Transverse colon (tissue), 3 donors: ENCODE results near the gene RASGRP2.

Source experiments
- POLR2A ChIP-seq: fragments of 450-650 bp; IDR thresholded peaks from one replicate; pipeline ENCODE4 v1.6.1; 2016; ENCODE audit warnings: antibody characterized with exemption, mild to moderate bottlenecking, moderate library complexity
- TF ChIP-seq, protein P1 (sequence below), 5 experiments: fragments of 200-600 bp in 3 of 5; fragments of 450-650 bp in 2 of 5; sonication (generic) in 3 of 5; IDR thresholded peaks; 1 replicate in 2 of 5; 2 replicates in 3 of 5; pipeline ENCODE4 v1.5.1; 2016 to 2017; ENCODE audit warnings: antibody characterized with exemption in 5 of 5, inconsistent platforms in 3 of 5, mild to moderate bottlenecking in 2 of 5, moderate library complexity in 1 of 5

DNA sequence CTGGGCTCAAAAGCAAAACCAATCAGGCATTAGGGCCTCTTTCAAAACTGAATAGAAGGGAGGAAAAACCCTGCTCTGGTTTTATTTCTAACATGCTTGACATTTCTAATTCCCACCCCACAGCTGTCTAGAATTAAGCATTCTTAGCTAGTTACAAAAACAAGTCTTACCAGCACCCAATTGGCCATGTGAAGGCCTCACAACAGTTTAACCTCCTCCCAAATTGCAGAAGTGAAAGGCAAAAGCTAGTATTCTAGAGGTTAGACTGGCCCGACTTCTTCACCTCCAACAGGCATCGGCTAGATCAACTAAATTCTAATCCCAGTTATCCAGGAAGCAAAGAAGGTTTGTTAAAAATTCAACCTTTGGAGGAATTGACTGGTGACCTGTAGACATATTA is 27.9 kb upstream of the RASGRP2 start:
- TF ChIP-seq, protein P1, sequence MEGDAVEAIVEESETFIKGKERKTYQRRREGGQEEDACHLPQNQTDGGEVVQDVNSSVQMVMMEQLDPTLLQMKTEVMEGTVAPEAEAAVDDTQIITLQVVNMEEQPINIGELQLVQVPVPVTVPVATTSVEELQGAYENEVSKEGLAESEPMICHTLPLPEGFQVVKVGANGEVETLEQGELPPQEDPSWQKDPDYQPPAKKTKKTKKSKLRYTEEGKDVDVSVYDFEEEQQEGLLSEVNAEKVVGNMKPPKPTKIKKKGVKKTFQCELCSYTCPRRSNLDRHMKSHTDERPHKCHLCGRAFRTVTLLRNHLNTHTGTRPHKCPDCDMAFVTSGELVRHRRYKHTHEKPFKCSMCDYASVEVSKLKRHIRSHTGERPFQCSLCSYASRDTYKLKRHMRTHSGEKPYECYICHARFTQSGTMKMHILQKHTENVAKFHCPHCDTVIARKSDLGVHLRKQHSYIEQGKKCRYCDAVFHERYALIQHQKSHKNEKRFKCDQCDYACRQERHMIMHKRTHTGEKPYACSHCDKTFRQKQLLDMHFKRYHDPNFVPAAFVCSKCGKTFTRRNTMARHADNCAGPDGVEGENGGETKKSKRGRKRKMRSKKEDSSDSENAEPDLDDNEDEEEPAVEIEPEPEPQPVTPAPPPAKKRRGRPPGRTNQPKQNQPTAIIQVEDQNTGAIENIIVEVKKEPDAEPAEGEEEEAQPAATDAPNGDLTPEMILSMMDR (IDR thresholded peaks at IDR 0.05) = no peak
- TF ChIP-seq POLR2A = no peak
